K562 (cell line): ENCODE data around the gene PRDM15. TPM values are rescaled to one million over a fixed set of nuclear protein-coding genes. Genes with fewer than 3 reads are reported as not detected.

Source experiments
- FOXK1 ChIP-seq: sonication (generic); formaldehyde crosslinking; IDR thresholded peaks from 2 replicates; pipeline ENCODE4 v1.8.0; 2022; ENCODE audit warnings: missing genetic modification reagents, mild to moderate bottlenecking, borderline replicate concordance
- GTF2B ChIP-seq: IDR thresholded peaks from 2 replicates; pipeline ENCODE4 v1.6.1; 2011; ENCODE audit not compliant: insufficient read length; ENCODE audit errors: extremely low read depth
- HMG20B ChIP-seq: fragments of 250-450 bp; sonication (Bioruptor Pico); IDR thresholded peaks from 2 replicates; pipeline ENCODE4 v1.5.0; 2021; ENCODE audit warnings: mild to moderate bottlenecking
- KAT7 ChIP-seq: sonication (generic); formaldehyde crosslinking; IDR thresholded peaks from 2 replicates; pipeline ENCODE4 v1.8.0; 2022; ENCODE audit warnings: missing genetic modification reagents, mild to moderate bottlenecking, borderline replicate concordance
- MTF1 ChIP-seq: fragments of 250-450 bp; sonication (Bioruptor Pico); IDR thresholded peaks from 2 replicates; pipeline ENCODE4 v1.9.0; 2021; ENCODE audit warnings: moderate library complexity, mild to moderate bottlenecking, inconsistent platforms, borderline replicate concordance
- OTX1 ChIP-seq: fragments of 450-650 bp; formaldehyde crosslinking; IDR thresholded peaks from 2 replicates; pipeline ENCODE4 v1.4.0; 2022; ENCODE audit warnings: mild to moderate bottlenecking
- POLR2AphosphoS2 ChIP-seq: IDR thresholded peaks from 2 replicates; pipeline ENCODE4 v1.6.1; 2012; ENCODE audit warnings: low read length, improper control_type of control experiment
- POLR3A ChIP-seq: IDR thresholded peaks from 2 replicates; pipeline ENCODE4 v1.6.1; 2011; ENCODE audit warnings: borderline replicate concordance, mild to moderate bottlenecking, moderate library complexity; ENCODE audit not compliant: insufficient read length, insufficient read depth; ENCODE audit errors: extremely low read depth
- RAD21 ChIP-seq, 2 experiments: fragments of 250-450 bp in 1 of 2; fragments of 450-650 bp in 1 of 2; sonication (Bioruptor Pico) in 1 of 2; formaldehyde crosslinking in 1 of 2; IDR thresholded peaks in 1 of 2; conservative IDR thresholded peaks in 1 of 2; 2 replicates each; pipeline versions ENCODE4 v1.4.0 to v1.8.0; 2020 to 2022; ENCODE audit warnings: mild to moderate bottlenecking in 2 of 2, moderate library complexity in 1 of 2
- SIN3A ChIP-seq, 2 experiments: fragments of 150-350 bp in 1 of 2; IDR thresholded peaks; 2 replicates each; pipeline ENCODE4 v1.6.1; 2011 to 2016; ENCODE audit warnings: borderline replicate concordance in 2 of 2, low read depth in 2 of 2, low read length in 2 of 2, mild to moderate bottlenecking in 2 of 2, moderate library complexity in 2 of 2; ENCODE audit not compliant: control insufficient read depth in 1 of 2
- SIN3B ChIP-seq: fragments of 450-650 bp; IDR thresholded peaks from 2 replicates; pipeline ENCODE4 v1.6.1; 2017; ENCODE audit warnings: low read depth, mild to moderate bottlenecking, moderate library complexity
- SNAPC5 ChIP-seq: fragments of 250-450 bp; sonication (Bioruptor Pico); IDR thresholded peaks from 2 replicates; pipeline ENCODE4 v1.8.0; 2021; ENCODE audit warnings: moderate library complexity, mild to moderate bottlenecking, inconsistent platforms
- ZBTB11 ChIP-seq, 3 experiments: fragments of 200-800 bp in 1 of 3; fragments of 250-450 bp in 1 of 3; fragments of 450-650 bp in 1 of 3; sonication (Bioruptor Pico) in 1 of 3; sonication (Bioruptor generic) in 1 of 3; formaldehyde crosslinking in 1 of 3; IDR thresholded peaks; 2 replicates each; pipeline versions ENCODE4 v1.6.1 to v1.8.0; 2016 to 2022; ENCODE audit warnings: mild to moderate bottlenecking in 2 of 3, missing genetic modification characterization in 2 of 3, missing compliant biosample characterization in 1 of 3, moderate library complexity in 1 of 3
- ZBTB33 ChIP-seq: sonication (generic); formaldehyde crosslinking; IDR thresholded peaks from 2 replicates; pipeline ENCODE4 v1.8.1; 2023; ENCODE audit warnings: mild to moderate bottlenecking, missing genetic modification reagents
- ZNF12 ChIP-seq: sonication (generic); formaldehyde crosslinking; IDR thresholded peaks from 2 replicates; pipeline ENCODE4 v1.4.0; 2020; ENCODE audit warnings: mild to moderate bottlenecking, missing genetic modification reagents
- ZNF239 ChIP-seq: fragments of 250-450 bp; sonication (Bioruptor Pico); IDR thresholded peaks from 2 replicates; pipeline ENCODE4 v1.4.0; 2020; ENCODE audit warnings: mild to moderate bottlenecking
- polyA plus RNA-seq, 8 experiments: library from polyadenylated mRNA; depleted of rRNA in 4 of 8; stranded (reverse) in 5 of 8; unstranded in 3 of 8; fragments of >200 nt; fragmentation: Nextera tagmentation in 2 of 8; fragmentation: Illumina TruSeq in 1 of 8; extraction: Ambion mirVana in 2 of 8; extraction: Trizol in 1 of 8; gene quantifications; 2 replicates each; pipeline versions ENCODE4 v1.2.1 to v1.2.3, GENCODE V29; 2011 to 2014; ENCODE audit warnings: inconsistent platforms in 1 of 8, missing spikeins in 1 of 8
- total RNA-seq, 7 experiments: library from RNA; depleted of rRNA in 6 of 7; stranded (reverse); fragments of >200 nt in 6 of 7; fragmentation: Illumina TruSeq in 2 of 7; extraction: Trizol in 2 of 7; gene quantifications; 2 replicates each; pipeline versions ENCODE4 v1.2.1 to v1.2.3, GENCODE V29; 2011 to 2021; ENCODE audit warnings: low replicate concordance in 1 of 7

The PRDM15 gene
- total and polyA plus RNA-seq, 9 of the 15 experiments (the other 6 are each of a cell fraction or from before 2014, with no cell fraction given) = 0.93 to 9.2 (median 6.2) TPM

- no peak for TF ChIP-seq ZBTB11 (CRISPR knock-in tag; IDR thresholded peaks at IDR 0.05)
- TF ChIP-seq ZNF239 (CRISPR knock-in tag) = no peak
- TF ChIP-seq KAT7 (CRISPR knock-in tag) = 0 out of 2 replicates have a peak, but pooled peaks have one; percentile 53
- TF ChIP-seq SNAPC5 (CRISPR knock-in tag) = no peak
- no peak for TF ChIP-seq GTF2B
- TF ChIP-seq POLR2AphosphoS2 = no peak
- no peak for TF ChIP-seq OTX1
- no peak for TF ChIP-seq ZNF12 (CRISPR knock-in tag)
- TF ChIP-seq FOXK1 (CRISPR knock-in tag) = no peak
- TF ChIP-seq ZBTB33 (CRISPR knock-in tag) = no peak
- TF ChIP-seq SIN3A (IDR thresholded peaks at IDR 0.05; ENCODE audit: borderline replicate concordance in 2 of 2, control insufficient read depth in 1 of 2, low read depth in 2 of 2, low read length in 2 of 2) = peak in 1 of 2 experiments; percentile 29; a peak in 1 of 4 replicates
- TF ChIP-seq POLR3A = no peak
- peak; percentile 32; the same call in 1 of the 2 replicates for TF ChIP-seq HMG20B (CRISPR knock-in tag)
- peak in 1 of 2 experiments; percentile 4; a peak in 1 of 4 replicates for TF ChIP-seq RAD21 (CRISPR knock-in tag; conservative IDR thresholded peaks at IDR 0.05 in 1 of 2, IDR thresholded peaks at IDR 0.05 in 1 of 2)
- TF ChIP-seq MTF1 (CRISPR knock-in tag) = no peak
- no peak for TF ChIP-seq SIN3B
Measured at GRCh38 chr21:41877901-41878830, 978 bp downstream of the PRDM15 start (continued).
